H1 (cell line): ENCODE measurements around the gene PHKA2. TPM values are rescaled to one million over a fixed set of nuclear protein-coding genes. Genes with fewer than 3 reads are reported as not detected.
A peak's percentile ranks its signal among the peaks of the same experiment; 100 is the strongest.

Source experiments
- SIN3A ChIP-seq, 2 experiments: IDR thresholded peaks in 1 of 2; conservative IDR thresholded peaks in 1 of 2; 2 replicates each; pipeline ENCODE4 v1.6.1; 2011 to 2012; ENCODE audit warnings: low read length in 2 of 2, improper control_type of control experiment in 1 of 2, low read depth in 1 of 2, mild to moderate bottlenecking in 1 of 2
- SIRT6 ChIP-seq: IDR thresholded peaks from one replicate; pipeline ENCODE4 v1.7.1; 2012; ENCODE audit warnings: low read length, inconsistent platforms
- TCF12 ChIP-seq: IDR thresholded peaks from 2 replicates; pipeline ENCODE4 v1.6.1; 2011; ENCODE audit warnings: low read depth, mild to moderate bottlenecking, low read length
- TEAD4 ChIP-seq: IDR thresholded peaks from 2 replicates; pipeline ENCODE4 v1.6.1; 2012; ENCODE audit warnings: low read depth, low read length, inconsistent platforms, mixed read lengths
- polyA plus RNA-seq, 7 experiments: library from polyadenylated mRNA; depleted of rRNA in 3 of 7; stranded (reverse) in 5 of 7; unstranded in 2 of 7; fragments of >200 nt in 5 of 7; fragments of 200-250 nt in 2 of 7; gene quantifications; 1 replicate in 5 of 7; 2 replicates in 1 of 7; 4 replicates in 1 of 7; pipeline versions ENCODE4 v1.2.1 to v1.2.3, GENCODE V29; 2011 to 2013; ENCODE audit warnings: missing spikeins in 2 of 7, mixed read lengths in 2 of 7
- total RNA-seq: library from RNA; stranded (reverse); fragmentation: NEBNext Ultra II Directional; extraction: Animal tissue kit (Norgen Biotek cat#: 25700); gene quantifications from 2 replicates; pipeline ENCODE4 v1.2.1, GENCODE V29; 2021

PHKA2 gene
- total and polyA plus RNA-seq, 2 of the 8 experiments (the other 6 are each of a cell fraction or from before 2014, with no cell fraction given), result 28.1 to 35.8 TPM

GRCh38 chrX:18985186-18985435 is 1.2 kb upstream of the PHKA2 start (continued):
- no peak for TF ChIP-seq SIRT6
- TF ChIP-seq TCF12, result no peak
- 0 out of 4 replicates have a peak, but pooled peaks of 1 of the 2 experiments have one; percentile 2 for TF ChIP-seq SIN3A (conservative IDR thresholded peaks at IDR 0.05 in 1 of 2, IDR thresholded peaks at IDR 0.05 in 1 of 2; ENCODE audit: low read depth in 1 of 2, low read length in 2 of 2)
- TF ChIP-seq TEAD4, result no peak
